ENCODE data around the gene RTEL1.

RTEL1 gene

DNA sequence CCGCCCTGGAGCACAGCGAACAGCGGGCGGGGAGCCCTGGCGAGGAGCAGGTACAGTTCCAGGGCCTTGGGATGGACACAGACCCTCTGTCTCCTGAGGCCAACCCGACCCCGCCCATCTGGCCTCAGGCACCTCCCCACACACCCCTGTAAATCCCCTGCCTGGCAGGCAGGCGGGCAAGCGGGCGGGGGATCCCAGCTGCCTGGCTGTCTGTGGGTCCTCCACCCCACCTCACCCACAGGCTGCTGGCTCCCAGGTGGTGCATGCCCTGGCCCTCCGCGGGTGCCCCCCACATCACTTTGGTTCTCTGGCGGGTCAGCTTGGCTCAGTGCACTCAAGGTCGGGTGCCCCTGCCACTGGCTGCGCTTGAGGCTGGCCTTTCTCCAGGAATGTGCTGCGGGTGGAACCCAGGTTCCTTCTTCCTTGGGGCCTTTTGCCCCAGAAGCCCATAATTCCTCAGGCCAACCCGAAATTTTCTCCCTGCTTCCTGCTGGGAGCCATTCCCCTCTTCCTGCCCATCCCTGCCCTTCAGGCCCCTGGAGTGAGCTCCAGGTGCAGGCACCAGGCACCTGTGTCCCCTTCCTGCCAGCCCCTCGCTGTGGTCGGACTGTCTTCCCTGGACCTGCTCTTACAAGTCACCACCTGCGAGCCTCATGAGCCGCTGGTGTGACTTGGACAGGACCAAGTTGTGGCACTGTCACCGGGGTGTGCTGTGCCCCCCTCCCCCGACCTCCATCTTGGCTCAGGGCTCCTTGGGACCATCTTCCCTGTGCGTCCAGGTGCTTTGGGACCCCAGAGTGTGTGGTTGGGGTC, 33.0 kb downstream of the RTEL1 start:
- no peak overlapping the region for H3K9ac ChIP-seq (ENCODE audit: low read length)

DNA sequence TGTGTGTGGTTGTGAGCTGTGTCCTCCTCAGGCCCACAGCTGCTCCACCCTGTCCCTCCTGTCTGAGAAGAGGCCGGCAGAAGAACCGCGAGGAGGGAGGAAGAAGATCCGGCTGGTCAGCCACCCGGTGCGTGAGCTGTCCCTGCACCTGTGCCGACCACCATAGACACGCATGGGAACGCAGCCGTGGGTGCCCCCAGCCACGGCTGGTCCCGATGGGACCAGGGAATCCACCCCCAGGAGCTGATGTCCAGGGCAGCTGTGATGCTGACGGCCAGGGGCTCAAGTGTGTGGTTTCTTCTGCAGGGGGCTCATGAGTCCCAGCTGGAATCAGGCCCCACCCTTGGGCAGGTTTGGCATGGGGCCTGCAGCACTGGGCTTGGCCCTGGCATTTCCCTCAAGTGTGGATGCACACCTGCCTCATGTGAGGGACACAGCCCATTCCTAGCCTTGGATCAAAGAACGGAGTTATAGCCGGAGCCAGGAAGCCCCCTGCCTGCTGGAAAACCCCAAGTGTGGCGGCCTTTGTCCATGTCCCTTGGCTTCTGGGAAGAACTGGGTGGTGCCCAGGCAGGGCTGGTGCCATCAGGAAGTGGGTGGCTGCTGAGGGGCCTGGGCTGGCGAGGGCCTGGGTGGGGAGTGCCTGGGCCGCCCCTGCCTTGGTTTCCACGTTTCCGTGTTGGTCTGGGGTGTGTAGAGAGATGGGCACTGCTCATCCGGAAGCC, 33.8 kb downstream of the RTEL1 start:
- Histone ChIP-seq H3K4me1 (ENCODE audit: low read length) (no peaks in the 10 kb centered on the region), H3K4me3 (ENCODE audit: low read length) (no peak overlapping the region), H3K27me3 (ENCODE audit: low read depth, low read length) (no peaks in the 10 kb centered on the region), H3K79me2 (ENCODE audit: low read length) (no peaks in the 10 kb centered on the region), H3K9ac (ENCODE audit: low read length) (no peak overlapping the region), H4K20me1 (ENCODE audit: insufficient read depth, low read length) (no peaks in the 10 kb centered on the region), H3K36me3 (replicated peaks; ENCODE audit: low read depth, low read length) (no peaks in the 10 kb centered on the region), H3K27ac (ENCODE audit: low read length) (no peak overlapping the region), H2AFZ (ENCODE audit: low read depth, low read length) (no peak overlapping the region), H3K4me2 (ENCODE audit: low read length) (no peak overlapping the region), H3K9me3 (ENCODE audit: insufficient read depth, low read length) (no peaks in the 10 kb centered on the region)
- TF ChIP-seq EZH2phosphoT487 (IDR thresholded peaks at IDR 0.05; ENCODE audit: low read depth) = no peak
- TF ChIP-seq, protein P1, sequence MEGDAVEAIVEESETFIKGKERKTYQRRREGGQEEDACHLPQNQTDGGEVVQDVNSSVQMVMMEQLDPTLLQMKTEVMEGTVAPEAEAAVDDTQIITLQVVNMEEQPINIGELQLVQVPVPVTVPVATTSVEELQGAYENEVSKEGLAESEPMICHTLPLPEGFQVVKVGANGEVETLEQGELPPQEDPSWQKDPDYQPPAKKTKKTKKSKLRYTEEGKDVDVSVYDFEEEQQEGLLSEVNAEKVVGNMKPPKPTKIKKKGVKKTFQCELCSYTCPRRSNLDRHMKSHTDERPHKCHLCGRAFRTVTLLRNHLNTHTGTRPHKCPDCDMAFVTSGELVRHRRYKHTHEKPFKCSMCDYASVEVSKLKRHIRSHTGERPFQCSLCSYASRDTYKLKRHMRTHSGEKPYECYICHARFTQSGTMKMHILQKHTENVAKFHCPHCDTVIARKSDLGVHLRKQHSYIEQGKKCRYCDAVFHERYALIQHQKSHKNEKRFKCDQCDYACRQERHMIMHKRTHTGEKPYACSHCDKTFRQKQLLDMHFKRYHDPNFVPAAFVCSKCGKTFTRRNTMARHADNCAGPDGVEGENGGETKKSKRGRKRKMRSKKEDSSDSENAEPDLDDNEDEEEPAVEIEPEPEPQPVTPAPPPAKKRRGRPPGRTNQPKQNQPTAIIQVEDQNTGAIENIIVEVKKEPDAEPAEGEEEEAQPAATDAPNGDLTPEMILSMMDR (IDR thresholded peaks at IDR 0.05; ENCODE audit: low read depth, low read length) = no peak

More for the DNA sequence above, 33.0 kb downstream of the RTEL1 start:
- no peaks in the 10 kb centered on the region for H4K20me1 ChIP-seq (ENCODE audit: insufficient read depth, low read length)
- no peaks in the 10 kb centered on the region for H3K9me3 ChIP-seq (ENCODE audit: insufficient read depth, low read length)
- no peak overlapping the region for H3K4me3 ChIP-seq (ENCODE audit: low read length)
- no peaks in the 10 kb centered on the region for H3K27me3 ChIP-seq (ENCODE audit: low read depth, low read length)
- TF ChIP-seq, protein P1 (IDR thresholded peaks at IDR 0.05; ENCODE audit: low read depth, low read length) = no peak
- no peak for TF ChIP-seq EZH2phosphoT487 (IDR thresholded peaks at IDR 0.05; ENCODE audit: low read depth)
- no peaks in the 10 kb centered on the region for H3K4me1 ChIP-seq (ENCODE audit: low read length)
- H3K4me2 ChIP-seq (ENCODE audit: low read length) = no peak overlapping the region
- no peaks in the 10 kb centered on the region for H3K36me3 ChIP-seq (replicated peaks; ENCODE audit: low read depth, low read length)
- no peak overlapping the region for H2AFZ ChIP-seq (ENCODE audit: low read depth, low read length)
- no peaks in the 10 kb centered on the region for H3K79me2 ChIP-seq (ENCODE audit: low read length)
- H3K27ac ChIP-seq (ENCODE audit: low read length) = no peak overlapping the region

DNA sequence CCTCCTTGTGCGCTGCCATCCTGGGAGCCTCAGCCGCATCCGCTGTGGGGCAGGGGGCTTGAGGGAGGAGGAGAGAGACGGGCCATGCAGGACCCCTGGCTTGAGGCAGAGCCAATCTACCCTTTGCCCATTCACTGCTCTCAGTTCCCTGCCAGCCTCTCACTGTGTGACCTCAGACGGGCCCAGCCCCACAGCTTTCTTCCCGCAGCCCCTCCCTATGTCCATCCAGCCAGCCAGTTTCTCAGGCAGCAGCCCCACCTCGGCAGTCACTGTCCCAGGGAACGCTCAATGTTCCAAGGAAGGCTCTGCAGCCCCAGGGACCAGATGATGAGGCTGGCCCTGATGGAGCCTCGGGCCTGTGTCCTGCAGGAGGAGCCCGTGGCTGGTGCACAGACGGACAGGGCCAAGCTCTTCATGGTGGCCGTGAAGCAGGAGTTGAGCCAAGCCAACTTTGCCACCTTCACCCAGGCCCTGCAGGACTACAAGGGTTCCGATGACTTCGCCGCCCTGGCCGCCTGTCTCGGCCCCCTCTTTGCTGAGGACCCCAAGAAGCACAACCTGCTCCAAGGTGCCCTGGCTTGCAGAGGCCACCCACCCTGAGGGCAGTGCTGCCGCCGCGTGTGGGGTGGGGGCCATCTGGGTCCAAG, 34.4 kb downstream of the RTEL1 start:
- Histone ChIP-seq H3K9me3 (ENCODE audit: insufficient read depth, low read length) (no peaks in the 10 kb centered on the region), H3K4me2 (ENCODE audit: low read length) (no peak overlapping the region), H2AFZ (ENCODE audit: low read depth, low read length) (no peak overlapping the region), H3K4me1 (ENCODE audit: low read length) (peaks cover 3% of the 10 kb centered on the region), H3K27ac (ENCODE audit: low read length) (no peak overlapping the region), H3K79me2 (ENCODE audit: low read length) (no peaks in the 10 kb centered on the region), H3K27me3 (ENCODE audit: low read depth, low read length) (no peaks in the 10 kb centered on the region), H4K20me1 (ENCODE audit: insufficient read depth, low read length) (no peaks in the 10 kb centered on the region), H3K36me3 (replicated peaks; ENCODE audit: low read depth, low read length) (no peaks in the 10 kb centered on the region), H3K4me3 (ENCODE audit: low read length) (no peak overlapping the region), H3K9ac (ENCODE audit: low read length) (no peak overlapping the region)
- TF ChIP-seq, protein P1 (IDR thresholded peaks at IDR 0.05; ENCODE audit: low read depth, low read length) = no peak
- TF ChIP-seq EZH2phosphoT487 (IDR thresholded peaks at IDR 0.05; ENCODE audit: low read depth) = no peak
